Islet precursor cell (in vitro differentiated cells): ENCODE results near the gene C5orf58.
A peak's percentile ranks its signal among the peaks of the same experiment; 100 is the strongest.

Experiments used
- DNase-seq: peaks from one replicate; pipeline ENCODE4 v3.0.0-alpha.2; 2018

Gene C5orf58

GRCh38 chr5:170232786-170233185, at the start of gene C5orf58:
Gene C5orf58 (plus strand): TSS chr5:170232985. CDS start chr5:170234977, 1,992 bp downstream.
- no peak for DNase-seq

GRCh38 chr5:170183816-170184687, 48.7 kb upstream of the C5orf58 start:
- peak; percentile 89 for DNase-seq

- DNase-seq = peak; percentile 49
Observed at GRCh38 chr5:170184737-170185136, 48.0 kb upstream of the C5orf58 start.

GRCh38 chr5:170186156-170186555, 46.6 kb upstream of the C5orf58 start:
- DNase-seq = peak; percentile 6

GRCh38 chr5:170186856-170187255, 45.9 kb upstream of the C5orf58 start:
- DNase-seq = peak; percentile 11

GRCh38 chr5:170190436-170191134, 42.2 kb upstream of the C5orf58 start:
- peak; percentile 26 for DNase-seq

- no peak for DNase-seq
Observed at GRCh38 chr5:170192829-170193228, 40.0 kb upstream of the C5orf58 start.

- DNase-seq = no peak
Observed at GRCh38 chr5:170195961-170196360, 36.8 kb upstream of the C5orf58 start.

- no peak for DNase-seq
Observed at GRCh38 chr5:170200876-170201275, 31.9 kb upstream of the C5orf58 start.

GRCh38 chr5:170201311-170201710, 31.5 kb upstream of the C5orf58 start:
- no peak for DNase-seq

- no peak for DNase-seq
Observed at GRCh38 chr5:170202117-170202516, 30.7 kb upstream of the C5orf58 start.

- no peak for DNase-seq
Observed at GRCh38 chr5:170204202-170204601, 28.6 kb upstream of the C5orf58 start.

- DNase-seq = no peak
Observed at GRCh38 chr5:170206216-170206615, 26.6 kb upstream of the C5orf58 start.

GRCh38 chr5:170206958-170207357, 25.8 kb upstream of the C5orf58 start:
- no peak for DNase-seq

GRCh38 chr5:170211575-170212334, 21.0 kb upstream of the C5orf58 start:
- no peak for DNase-seq

GRCh38 chr5:170216257-170216864, 16.4 kb upstream of the C5orf58 start:
- DNase-seq = peak; percentile 68

- no peak for DNase-seq
Observed at GRCh38 chr5:170217831-170218230, 15.0 kb upstream of the C5orf58 start.

- DNase-seq = no peak
Observed at GRCh38 chr5:170218726-170219125, 14.1 kb upstream of the C5orf58 start.

- DNase-seq = no peak
Observed at GRCh38 chr5:170219615-170220014, 13.2 kb upstream of the C5orf58 start.

GRCh38 chr5:170220191-170220590, 12.6 kb upstream of the C5orf58 start:
- no peak for DNase-seq

- DNase-seq = no peak
Observed at GRCh38 chr5:170221327-170221741, 11.5 kb upstream of the C5orf58 start.

GRCh38 chr5:170223360-170223759, 9.4 kb upstream of the C5orf58 start:
- DNase-seq = no peak

- no peak for DNase-seq
Observed at GRCh38 chr5:170223906-170224305, 8.9 kb upstream of the C5orf58 start.
